ENCODE data around the gene CCM2L.

DNA sequence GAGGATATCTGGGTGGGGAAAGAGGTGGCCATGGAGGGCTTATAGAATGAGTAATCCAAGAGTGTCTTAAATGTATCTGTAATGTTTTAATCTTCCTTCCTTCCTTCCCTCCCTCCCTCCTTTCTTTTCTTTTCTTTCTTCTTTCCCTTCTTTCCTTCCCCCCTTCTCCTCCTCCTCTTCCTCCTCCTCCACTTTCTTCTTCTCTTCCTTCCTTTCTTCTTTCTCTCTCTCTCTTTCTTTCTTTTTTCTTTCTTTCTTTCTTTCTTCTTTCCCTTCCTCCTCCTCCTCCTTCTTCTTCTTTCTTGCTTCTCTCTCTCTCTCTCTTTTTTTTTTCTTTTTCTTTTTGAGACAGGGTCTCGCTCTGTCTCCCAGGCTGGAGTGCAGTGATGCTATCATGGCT lies 49.0 kb downstream of the CCM2L start:
- TF ChIP-seq, protein P1, sequence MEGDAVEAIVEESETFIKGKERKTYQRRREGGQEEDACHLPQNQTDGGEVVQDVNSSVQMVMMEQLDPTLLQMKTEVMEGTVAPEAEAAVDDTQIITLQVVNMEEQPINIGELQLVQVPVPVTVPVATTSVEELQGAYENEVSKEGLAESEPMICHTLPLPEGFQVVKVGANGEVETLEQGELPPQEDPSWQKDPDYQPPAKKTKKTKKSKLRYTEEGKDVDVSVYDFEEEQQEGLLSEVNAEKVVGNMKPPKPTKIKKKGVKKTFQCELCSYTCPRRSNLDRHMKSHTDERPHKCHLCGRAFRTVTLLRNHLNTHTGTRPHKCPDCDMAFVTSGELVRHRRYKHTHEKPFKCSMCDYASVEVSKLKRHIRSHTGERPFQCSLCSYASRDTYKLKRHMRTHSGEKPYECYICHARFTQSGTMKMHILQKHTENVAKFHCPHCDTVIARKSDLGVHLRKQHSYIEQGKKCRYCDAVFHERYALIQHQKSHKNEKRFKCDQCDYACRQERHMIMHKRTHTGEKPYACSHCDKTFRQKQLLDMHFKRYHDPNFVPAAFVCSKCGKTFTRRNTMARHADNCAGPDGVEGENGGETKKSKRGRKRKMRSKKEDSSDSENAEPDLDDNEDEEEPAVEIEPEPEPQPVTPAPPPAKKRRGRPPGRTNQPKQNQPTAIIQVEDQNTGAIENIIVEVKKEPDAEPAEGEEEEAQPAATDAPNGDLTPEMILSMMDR (IDR thresholded peaks at IDR 0.05; ENCODE audit: insufficient read depth, low read depth, low read length), result no peak
- TF ChIP-seq EZH2 (IDR thresholded peaks at IDR 0.05; ENCODE audit: insufficient read depth, low read length), result no peak

Data from astrocyte (in vitro differentiated cells and primary cell).